HG02623 (cell line): ENCODE measurements around the gene ZNF385C.

Source experiments
- ATAC-seq: cut with Tn5 transposase; IDR thresholded peaks from one replicate; pipeline ENCODE4 v1.9.1; 2021; ENCODE audit warnings: moderate library complexity; ENCODE audit not compliant: unreplicated experiment

Gene ZNF385C

DNA sequence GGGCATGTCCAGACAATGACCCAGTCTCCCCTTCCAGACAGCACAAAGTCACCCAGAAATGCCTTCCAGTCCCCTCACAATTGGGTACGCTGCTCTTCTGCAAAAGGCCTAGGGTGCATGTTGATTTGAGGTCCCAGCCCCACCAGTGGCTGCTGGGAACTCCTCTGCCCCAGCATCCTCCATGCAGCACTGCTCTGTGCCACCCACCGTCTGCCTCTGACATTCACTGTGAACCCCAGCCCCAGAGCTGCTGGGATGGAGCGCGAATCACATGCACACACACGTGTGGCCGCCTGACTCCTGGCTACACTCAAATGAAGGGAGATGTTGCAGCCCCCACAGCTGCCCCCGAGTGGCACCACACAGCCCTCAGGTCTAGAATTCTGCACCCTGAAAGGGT is 46.6 kb downstream of the ZNF385C start:
- ATAC-seq: no peak

DNA sequence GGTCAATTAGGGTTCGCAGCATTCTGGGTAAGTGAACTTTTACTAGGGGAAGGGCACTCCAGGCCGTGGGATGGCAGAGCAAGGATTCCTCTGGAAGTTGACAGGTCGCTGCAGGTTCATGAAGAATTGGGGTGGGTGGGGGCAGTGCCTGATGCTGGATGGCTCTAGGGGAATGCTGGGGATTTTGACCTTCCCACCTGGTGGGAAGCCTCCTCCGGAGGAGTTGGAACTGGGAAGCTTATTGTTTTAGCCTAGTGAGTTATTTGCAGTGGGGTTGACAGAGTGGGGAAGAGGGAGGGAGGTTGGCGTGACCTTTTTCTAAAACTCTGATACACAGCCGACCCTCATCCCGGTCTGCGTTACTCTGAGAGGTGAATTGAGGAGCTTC is 47.3 kb downstream of the ZNF385C start:
- ATAC-seq: no peak

DNA sequence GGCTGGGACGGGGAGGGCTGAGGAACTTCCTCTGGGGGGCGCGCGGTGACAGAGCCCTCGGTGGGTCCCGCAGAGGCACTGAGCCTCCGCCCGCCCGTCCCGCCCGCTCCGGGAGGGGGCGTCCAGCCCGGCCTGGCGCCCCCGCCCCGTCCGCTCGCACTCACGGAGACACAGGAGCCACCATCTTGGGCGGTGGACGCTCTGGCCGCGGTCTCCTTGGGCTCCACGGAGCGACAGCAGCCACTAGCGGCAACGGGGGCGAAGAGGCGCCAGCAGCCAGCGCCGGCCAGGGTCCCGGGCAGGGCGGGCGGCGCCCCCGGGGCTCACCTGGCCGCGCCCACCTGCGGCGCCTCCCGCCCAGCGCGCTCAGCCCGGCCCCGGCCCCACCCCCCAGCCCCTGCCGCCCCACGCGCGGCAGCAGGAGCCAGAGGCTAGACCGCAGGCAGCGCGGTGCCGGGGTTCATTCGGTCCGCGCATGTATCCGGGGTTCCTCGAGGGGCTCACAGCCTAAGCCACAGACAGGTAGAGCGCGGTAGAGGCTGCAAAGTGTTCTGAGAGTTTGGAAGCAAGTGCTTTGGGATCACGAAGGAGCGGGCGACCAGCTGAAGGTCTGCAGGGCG is 47.8 kb downstream of the ZNF385C start, which contains the start of gene C17orf113:
C17orf113 (minus strand) TSS at position 209 of the 620 bp plus-strand sequence. CDS start 7,225 bp downstream, outside the sequence.
- no peak for ATAC-seq

DNA sequence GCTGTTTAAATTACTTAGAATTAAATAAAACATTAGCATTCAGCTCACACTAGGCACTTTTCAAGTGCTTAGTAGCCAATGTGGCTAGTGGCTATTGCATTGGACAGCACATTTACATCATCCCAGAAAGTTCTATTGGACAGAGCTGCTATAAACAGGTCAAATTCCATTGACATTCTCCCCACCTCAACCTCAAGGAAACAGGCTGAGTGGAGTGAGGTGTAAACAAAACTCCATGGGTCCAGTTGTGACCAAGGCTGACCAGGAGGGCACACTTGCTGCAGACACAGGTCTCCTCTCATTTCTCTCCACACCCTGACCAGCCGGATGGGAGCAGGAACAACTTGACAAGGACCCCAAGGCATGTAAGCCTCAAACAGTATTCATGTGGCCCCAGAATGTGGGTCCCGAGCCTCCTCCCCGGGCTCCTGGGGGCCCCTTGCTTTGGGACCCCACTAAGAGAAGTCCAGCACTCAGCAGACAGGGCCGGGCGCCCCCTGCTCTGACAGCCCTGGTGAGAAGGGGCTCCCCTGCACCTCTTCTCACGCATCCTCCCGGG is 48.4 kb downstream of the ZNF385C start:
- no peak for ATAC-seq

DNA sequence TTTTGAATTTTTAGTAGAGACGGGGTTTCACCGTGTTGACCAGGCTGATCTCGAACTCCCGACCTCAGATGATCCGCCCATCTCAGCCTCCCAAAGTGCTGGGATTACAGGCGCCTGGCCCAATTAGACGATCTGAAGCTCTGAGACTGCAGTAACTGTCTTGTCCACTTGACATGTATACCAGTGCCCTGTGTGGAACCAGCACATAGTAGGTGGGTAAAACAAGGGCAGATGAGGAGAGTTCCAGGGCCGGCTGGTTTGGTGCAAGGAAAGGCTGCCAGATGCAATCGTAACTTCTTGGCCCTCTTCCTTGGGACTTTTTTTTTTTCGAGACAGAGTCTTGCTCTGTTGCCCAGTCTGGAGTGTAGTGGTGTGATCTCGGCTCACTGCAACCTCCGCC is 50.9 kb downstream of the ZNF385C start:
- ATAC-seq: no peak

DNA sequence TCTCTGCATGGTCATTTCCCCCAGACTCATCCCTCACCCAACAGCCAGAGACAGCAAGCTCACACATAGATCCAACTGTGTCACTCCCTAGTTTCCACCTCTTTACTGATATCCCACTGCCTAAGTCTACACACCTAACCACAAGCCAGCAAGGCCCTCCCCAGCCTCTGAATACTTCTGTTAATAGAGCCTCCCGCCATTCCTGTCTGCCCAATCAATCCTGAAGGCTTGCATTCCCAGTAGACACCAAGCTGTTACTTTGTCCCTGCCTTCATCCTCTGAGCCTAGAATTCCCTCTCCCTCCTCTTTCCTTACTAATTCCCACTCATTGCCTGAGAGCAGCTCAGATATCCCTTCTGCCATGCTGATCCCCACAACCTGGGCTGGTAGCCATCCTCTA is 52.6 kb downstream of the ZNF385C start:
- no peak for ATAC-seq

DNA sequence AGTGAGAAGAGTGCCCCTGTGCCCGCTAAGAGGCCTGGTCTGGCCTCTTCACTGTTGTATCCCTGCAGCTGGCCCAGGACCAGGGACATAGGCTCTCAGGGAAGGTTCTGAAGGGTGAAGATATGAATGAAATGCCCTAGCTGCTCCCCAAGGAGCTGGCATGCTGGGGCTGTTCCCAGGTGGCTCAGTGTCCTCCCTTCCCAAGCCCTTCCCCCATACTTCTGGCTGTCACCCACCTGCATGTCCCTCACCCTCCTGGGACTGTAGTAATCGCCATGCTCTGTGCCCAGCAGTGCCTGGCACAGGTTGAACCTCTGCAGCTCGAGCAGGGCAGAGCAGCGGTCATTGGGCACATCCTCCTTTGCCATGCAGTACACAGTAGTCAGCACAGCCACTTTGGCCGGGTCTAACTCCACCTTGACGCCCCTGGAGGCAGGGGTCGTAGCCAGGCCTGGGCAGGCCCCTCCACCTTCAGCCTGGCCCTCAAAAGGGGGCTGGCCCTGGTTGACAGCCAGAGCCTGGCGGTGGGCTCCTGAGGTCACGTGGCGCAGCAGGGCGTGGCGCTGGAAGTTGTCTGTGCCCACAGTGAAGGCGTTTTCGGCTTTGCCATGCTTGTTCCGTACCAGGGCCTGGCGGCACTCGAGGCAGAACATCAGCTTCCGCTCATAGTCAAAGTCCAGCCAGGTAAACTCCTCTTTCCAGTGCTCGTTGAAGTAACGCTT is 55.5 kb downstream of the ZNF385C start:
- no peak for ATAC-seq

DNA sequence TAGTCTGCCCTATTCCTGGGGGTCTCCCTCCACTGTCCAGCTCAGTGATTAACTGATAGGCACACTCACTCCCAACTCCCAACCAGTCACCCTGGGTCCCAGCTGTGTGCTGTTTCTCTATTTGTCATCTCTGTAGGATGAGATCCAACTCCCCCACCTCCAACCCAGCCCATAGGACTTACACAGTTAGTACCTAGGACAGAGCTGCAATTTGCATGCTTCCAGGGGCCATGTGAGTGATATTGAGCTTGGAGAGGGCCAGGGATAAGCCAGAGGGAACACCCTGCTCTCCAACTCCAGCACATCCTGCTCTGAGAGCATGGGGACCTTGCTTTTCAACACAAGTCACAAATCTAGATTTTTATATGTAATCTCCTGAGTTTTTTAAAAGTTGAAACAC is 56.7 kb downstream of the ZNF385C start:
- ATAC-seq: no peak

DNA sequence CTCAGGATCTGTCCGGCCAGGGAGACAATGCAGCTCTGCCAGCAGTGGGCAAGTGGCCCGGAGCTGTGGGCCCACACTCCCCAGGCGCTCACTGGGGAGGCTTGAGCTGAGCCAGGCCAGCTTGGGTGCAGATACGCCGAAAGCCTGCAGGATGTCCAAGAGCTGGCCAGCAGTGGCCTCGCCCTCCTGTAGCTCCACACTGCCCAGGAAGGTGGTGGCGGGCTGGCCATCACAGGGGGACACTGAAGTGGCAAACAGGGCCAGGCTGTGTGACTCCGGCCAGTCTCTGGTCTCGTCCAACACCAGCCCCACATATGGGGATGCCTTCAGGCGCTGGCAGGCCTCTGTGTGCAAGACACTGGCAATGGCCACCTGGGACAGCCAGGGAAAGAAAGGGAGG is 57.5 kb downstream of the ZNF385C start:
- no peak for ATAC-seq

DNA sequence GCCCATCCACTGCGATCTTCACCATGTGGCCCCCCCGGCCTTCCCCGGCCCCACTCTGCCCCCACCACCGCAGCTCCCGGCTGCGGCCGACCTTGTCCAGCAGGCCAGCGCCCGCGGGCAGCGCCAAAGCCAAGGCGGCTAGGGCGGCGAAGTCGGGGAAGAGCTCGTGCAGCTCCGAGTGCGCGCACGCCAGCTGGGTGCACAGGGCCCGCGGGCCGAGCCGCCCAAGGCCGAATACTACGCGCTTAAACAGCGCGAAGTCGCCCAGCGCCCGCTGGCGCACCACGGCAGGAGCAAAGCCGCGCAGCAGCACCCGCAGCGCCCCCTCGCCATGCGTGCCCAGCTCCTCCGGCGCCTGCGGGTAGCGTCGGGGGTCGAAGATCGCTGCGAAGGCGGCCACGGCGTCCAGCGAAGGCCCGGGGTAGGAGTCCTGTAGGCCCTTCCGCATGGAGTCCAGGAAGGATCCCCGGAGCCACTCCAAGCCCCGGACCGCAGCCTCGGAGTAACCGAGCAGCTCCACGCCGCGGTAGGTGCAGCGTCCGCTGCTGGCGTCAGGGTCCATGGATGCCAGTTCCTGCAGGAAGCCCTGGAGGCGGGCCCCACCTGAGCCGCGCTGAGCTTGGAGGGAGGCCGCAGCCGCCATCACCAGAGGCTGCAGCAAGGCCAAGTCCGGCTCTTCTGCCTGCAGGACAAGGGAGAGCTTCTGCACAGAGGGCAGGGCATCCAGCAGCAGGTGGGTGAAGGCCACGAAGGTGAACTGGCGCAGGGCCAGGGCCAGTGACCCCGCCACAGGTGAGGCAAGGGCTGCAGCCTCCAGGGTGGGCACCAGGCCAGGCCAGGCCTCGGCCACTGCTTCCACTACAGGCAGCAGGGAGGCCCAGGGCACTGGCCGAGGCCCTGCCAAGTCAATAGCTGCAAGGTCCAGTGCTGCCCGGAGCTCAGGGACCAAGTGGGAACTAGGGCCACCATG is 58.2 kb downstream of the ZNF385C start:
- ATAC-seq: no peak

DNA sequence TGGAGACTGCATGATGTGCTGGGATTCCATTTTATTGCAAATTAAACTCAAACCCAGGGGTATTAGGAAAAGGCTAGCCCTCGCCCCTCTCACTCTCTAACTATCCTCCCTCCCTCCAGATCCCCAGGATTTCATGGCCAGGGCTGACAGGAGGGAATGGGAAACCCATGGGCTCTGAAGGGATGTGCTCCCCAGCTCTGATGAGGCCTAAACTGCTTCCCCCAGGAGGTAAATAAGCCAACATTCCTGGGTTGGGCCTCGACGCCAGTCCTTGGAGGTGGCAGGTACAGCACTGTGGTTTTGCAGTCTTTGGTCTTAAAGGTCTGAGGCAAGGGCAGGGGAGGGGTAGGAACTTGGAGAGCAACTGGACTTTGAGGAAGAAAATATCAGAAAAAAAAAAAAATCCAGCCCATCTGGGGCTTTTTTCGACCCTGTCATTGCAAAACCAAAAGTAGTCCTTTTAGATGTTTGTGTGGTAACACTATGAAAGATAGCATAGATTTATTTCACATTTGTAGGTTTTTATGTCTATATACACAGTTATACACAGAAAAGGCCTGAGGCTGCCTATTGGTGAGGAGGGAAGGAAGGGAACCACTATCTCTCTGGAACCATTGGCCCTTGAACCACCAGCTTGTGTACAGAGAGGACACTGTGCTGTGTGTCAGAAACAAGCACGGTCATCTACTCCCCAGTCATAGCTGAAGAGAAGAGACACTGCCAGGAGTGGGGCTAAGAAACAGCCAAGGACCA is 59.9 kb downstream of the ZNF385C start:
- ATAC-seq: no peak

DNA sequence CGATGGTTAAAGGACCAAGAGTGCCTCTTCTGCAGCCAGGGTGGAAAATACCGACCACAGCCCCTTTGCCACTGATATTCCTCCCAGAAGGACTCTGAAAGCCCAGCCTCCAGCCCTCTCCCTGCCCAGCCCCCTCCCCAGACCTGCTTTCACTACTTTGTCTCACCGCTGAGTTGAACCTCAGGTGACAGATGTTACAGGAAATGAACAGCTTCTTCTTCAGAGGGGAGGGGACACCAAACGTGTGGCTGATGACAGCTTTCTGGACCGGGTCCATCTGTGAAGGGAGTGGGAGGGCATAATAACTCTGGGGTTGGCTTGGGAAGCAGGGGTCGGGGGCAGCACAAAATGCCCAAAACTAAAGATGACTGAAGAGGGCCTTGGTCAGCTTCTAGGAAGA is 64.2 kb downstream of the ZNF385C start:
- no peak for ATAC-seq

DNA sequence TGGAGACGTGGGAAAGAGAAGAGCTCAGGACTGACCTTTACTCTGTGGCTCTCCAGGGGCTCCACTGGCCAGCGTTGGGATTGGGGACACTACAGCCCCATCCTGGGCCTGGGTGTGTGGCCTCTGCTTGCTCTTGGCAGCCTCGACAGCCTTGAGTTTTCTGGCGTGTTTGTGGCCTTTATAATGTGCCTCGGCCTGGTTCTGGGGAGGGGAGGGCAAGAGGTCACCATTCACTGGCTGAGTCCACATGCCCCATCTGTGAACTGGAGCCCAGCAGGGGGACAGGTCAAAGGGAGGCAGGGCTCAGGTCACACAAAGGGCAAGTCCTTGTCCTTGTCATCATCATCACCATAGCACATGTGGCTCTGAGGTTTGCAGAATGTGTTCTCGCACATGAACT is 66.7 kb downstream of the ZNF385C start:
- ATAC-seq: no peak

DNA sequence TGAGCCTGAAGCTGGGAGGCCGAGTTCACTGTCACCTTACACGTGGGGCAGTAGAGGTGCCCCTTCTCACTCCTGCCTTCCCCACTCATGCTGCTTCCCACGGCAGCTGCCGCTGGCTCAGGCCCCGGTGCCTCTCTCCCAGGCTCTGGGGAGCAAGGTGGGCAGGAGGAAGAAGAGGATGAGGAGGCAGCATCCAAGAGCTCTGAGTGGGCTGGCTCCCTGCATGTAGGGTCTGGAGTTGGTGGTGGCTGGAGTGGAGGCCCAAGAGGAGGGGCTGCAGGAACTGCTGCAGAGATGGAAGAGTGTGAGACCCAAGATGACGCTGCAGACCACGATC is 69.5 kb downstream of the ZNF385C start:
- no peak for ATAC-seq

DNA sequence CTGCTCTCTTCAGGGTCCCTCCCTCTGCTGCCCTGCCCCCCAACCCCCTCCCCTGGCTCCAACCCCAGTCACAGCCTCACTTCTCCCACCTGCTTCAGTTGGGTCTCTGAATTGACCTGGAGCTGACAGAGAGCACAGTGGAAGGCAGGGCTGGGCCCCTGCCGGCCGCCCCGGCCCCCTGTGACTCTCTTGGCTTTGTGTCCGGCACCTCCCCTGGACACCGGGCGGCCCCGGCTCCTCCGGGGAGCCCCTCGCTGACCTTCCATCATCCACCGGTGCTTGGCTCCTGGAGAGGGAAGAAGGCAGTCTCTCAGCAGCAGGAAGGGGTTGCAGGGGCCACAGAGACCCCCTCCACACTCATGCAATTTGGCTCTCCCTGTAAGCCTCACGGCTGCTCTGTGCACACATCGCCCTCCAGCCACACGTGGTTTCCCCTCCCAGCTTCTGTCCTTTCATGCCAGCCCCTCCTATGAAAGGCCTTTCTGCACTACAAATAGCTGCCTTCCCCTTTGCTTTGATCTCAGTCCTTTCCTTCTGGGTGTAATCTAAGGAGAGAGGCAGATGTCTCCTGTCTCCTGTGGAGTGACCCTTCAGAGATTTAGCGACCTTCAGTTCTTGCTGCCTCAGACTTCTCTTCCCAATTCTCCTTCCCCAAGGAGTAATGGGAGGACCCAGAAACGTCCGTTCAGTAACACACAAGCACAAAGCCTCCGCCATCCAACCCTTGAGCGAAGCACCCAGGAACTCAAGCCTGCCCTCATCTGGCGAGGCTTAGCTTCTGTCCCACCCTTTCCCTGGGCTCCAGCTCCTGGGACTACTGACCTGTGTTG is 70.1 kb downstream of the ZNF385C start:
- no peak for ATAC-seq

DNA sequence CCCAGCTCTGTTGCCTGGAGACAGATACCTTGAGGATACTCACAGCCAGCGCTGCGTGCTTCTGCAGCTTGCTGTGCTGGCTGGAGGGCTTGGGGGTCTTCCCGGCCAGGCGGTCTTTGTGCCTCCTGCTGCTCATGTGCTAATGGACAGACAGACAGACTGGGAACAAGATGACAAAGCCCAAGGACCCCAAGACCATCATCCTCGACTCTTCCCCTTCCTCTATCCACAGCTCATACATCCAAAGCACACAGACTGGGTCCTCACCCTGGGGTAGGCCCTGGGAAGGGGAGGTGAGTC is 70.7 kb downstream of the ZNF385C start:
- no peak for ATAC-seq

DNA sequence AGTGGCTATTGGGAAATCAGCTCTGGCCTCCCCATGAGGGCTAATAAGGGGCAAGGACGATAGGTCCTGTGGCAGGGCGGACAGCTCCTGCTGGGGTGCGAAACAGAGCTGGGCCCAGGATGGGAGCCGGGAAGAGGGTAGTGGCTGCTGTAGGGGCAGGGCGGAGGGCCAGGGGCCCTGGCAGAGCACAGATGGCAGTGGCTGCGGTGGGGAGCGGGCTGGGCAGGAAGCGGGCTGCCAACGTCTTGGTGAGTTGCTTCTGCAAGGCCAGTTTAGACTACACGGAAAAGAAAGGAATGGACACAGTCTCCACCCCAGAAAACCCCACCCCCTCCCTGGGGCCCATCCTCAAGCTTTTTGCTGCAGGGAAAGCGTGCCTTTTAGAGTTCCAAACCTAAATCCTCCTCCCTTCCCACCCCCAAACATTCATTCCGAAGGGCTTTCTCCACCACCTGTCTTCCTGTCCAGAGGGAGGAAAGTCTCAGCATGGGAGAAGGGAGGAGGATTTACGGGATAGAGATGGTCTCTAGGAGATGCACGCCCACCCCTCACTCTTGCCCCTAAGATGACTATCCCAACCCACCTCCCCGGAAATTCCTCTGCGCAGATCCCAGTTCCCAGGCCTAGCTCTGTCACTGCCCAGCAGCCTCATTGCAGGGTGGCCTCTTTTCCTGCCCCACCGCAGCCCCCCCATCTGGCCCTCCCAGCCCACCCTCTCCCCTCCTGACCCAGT is 71.2 kb downstream of the ZNF385C start:
- ATAC-seq: no peak

DNA sequence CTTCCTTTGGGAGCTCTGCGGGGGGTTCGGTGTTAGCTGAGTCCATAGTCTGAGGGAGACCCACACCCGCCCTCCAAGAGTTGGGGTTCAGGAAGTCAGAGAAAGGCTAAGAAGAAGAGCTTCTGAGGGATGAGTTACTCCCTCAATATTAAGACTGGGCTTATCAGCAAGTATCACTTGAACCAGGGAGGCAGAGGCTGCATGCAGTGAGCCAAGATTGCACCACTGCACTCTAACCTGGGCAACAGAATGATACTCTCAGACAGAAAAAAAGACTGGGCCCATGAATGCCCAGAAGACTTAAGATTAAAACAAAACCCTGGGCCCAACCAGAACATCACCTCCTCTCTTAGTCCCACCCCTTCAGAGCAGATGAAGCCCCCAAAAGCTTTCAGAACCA is 72.3 kb downstream of the ZNF385C start:
- no peak for ATAC-seq

DNA sequence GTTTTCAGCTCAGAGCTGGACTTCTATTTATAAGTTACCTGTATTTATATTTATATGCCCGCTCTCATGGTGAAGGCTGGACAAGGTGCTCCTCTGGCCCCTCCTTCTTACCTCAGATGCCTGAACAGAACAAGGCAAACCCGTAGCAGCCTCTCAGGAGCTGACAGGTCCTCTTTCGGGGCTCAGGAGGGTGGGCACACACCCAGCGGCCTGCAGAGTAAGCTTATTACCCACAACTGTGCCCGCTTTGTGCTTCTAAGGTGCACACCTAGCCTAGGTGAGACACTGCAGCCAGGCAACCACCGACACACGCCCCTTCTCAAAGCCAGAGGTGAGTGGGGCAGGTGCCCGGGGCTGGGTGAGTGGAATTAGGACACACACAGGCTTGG is 73.1 kb downstream of the ZNF385C start:
- ATAC-seq: no peak
